ENCODE results near the gene MAB21L4. TPM values are rescaled to one million over a fixed set of nuclear protein-coding genes. Genes with fewer than 3 reads are reported as not detected.

The MAB21L4 gene
- total RNA-seq, 1 donor from 2014 or later, result not detected

DNA sequence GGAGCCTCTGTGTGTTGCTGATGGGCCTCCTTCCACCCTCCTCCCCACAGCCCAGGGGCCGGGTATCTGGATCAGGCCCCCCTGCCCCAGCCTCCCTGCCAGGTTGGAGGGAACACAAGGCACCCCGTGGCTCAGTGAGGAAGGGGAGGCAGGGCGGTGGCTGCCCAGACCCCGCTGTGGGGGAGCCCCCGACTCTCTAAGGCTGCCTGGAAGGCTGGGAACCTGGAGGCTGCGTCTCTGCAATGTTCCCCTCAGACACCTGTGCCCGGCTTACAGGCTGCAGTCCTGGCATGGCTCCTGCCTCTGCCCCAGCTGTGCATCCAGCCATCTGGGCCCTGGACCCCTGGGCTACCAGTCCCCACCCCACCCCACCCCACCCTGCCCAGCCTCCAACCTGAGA lies 438 bp upstream of the MAB21L4 start:
- H3K36me3 ChIP-seq (ENCODE audit: control insufficient read depth in 3 of 3, insufficient read depth in 3 of 3, low read length in 3 of 3), result no peaks in the 10 kb centered on the region
- H3K4me1 ChIP-seq (ENCODE audit: control insufficient read depth in 3 of 3, insufficient read depth in 3 of 3, low read length in 3 of 3), result peaks cover 13 to 18% (median 14%) of the 10 kb centered on the region in 3 donors
- no peaks in the 10 kb centered on the region for H3K9me3 ChIP-seq (ENCODE audit: control insufficient read depth in 3 of 3, low read length in 3 of 3)
- peaks cover 0 to 3% (median 0%) of the 10 kb centered on the region in 3 donors for H3K27me3 ChIP-seq (ENCODE audit: control insufficient read depth in 3 of 3, insufficient read depth in 3 of 3, low read length in 3 of 3)
- H3K27ac ChIP-seq (ENCODE audit: low read depth, low read length), result no peak overlapping the region
- no peak overlapping the region for H3K9ac ChIP-seq (ENCODE audit: low read depth in 1 of 3, low read length in 3 of 3)
- no peak overlapping the region for H3K4me3 ChIP-seq (ENCODE audit: low read length in 3 of 3)

DNA sequence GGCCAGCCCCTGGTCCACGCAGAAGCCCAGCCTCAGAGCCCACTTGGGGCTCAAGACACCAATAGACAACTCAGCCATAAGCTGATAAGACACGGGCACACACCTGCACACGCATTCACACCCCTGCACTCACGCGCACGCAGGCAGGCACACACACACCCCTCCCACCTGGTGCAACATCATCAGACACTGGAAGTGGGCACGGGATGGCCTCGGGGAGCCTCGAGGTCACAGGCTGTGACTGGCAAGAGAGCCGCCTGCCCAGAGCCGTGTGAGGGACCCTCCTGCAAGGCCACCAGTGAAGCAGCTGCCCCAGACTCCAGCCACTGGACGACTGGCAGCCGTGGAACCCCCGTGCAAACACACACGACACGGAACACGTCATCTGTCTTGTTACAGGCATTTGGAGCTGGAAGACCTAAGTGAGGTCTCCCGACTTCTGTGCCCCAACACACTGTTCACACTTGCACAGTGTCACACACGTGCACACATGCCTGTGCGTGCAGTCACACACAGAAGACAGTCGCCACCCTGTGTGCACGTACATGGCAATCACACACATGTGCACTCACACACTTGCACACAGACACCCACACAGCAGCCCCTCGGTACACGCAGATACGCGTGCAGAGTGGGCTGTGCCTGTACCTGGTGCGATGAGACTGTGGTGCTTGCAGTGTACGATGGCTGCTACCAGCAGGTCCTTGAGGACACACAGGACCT lies 959 bp downstream of the MAB21L4 start:
- Histone ChIP-seq H3K9me3 (ENCODE audit: control insufficient read depth in 3 of 3, low read length in 3 of 3) (no peaks in the 10 kb centered on the region), H3K9ac (ENCODE audit: low read depth in 1 of 3, low read length in 3 of 3) (no peak overlapping the region), H3K27me3 (ENCODE audit: control insufficient read depth in 3 of 3, insufficient read depth in 3 of 3, low read length in 3 of 3) (peaks cover 0 to 3% (median 0%) of the 10 kb centered on the region in 3 donors), H3K4me1 (ENCODE audit: control insufficient read depth in 3 of 3, insufficient read depth in 3 of 3, low read length in 3 of 3) (peaks cover 13 to 18% (median 14%) of the 10 kb centered on the region in 3 donors), H3K4me3 (ENCODE audit: low read length in 3 of 3) (no peak overlapping the region), H3K27ac (ENCODE audit: low read depth, low read length) (no peak overlapping the region), H3K36me3 (ENCODE audit: control insufficient read depth in 3 of 3, insufficient read depth in 3 of 3, low read length in 3 of 3) (no peaks in the 10 kb centered on the region)

DNA sequence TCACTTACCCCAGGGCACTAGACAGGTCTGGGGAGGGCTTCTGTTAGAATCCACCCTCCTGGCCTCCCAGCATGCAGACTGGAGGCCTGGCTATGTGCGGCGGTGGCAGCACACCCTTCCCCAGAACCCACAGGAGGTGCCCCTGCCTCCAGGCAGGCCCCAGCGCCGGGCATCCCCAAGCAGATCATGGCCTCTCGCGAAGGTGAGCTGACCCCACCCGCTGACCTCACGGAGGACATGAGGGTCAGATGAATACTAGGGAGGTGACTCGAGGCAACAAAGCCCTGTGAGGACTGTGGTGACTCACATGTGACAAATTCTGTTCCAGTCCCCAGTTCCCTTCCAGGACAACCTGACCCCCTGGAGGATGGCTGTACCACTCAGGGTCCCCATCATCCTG lies 1.9 kb downstream of the MAB21L4 start:
- Histone ChIP-seq H3K27ac (ENCODE audit: low read depth, low read length) (no peak overlapping the region), H3K9me3 (ENCODE audit: control insufficient read depth in 3 of 3, low read length in 3 of 3) (no peaks in the 10 kb centered on the region), H3K27me3 (ENCODE audit: control insufficient read depth in 3 of 3, insufficient read depth in 3 of 3, low read length in 3 of 3) (peaks cover 0 to 3% (median 0%) of the 10 kb centered on the region in 3 donors), H3K4me1 (ENCODE audit: control insufficient read depth in 3 of 3, insufficient read depth in 3 of 3, low read length in 3 of 3) (peaks cover 10 to 14% (median 12%) of the 10 kb centered on the region in 3 donors), H3K4me3 (ENCODE audit: low read length in 3 of 3) (no peak overlapping the region), H3K36me3 (ENCODE audit: control insufficient read depth in 3 of 3, insufficient read depth in 3 of 3, low read length in 3 of 3) (no peaks in the 10 kb centered on the region), H3K9ac (ENCODE audit: low read depth in 1 of 3, low read length in 3 of 3) (no peak overlapping the region)

DNA sequence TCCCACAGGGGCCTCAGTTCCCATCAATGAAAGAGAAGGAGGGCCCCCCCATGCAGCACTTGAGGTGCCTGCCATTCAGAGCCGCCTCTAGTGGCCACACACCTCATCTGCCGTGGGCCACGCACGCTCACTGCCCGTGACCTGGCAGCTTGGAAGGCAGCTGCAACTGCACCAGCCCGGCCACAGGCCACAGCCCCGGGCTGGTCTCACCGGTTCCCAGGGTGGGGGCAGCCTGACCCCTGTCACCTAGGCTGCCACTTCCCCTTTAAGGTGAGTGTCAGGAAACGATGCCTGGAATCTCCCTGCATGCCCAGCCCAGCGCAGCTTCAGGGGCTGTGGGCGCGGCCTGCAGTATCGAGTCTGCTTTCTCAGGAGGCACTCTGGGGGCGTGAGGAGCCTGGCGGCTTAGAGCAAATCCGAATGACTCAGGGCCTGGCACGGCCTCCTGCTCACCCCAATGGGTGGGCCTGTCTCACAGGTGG lies 2.6 kb downstream of the MAB21L4 start:
- peaks cover 4 to 8% (median 8%) of the 10 kb centered on the region in 3 donors for H3K4me1 ChIP-seq (ENCODE audit: control insufficient read depth in 3 of 3, insufficient read depth in 3 of 3, low read length in 3 of 3)
- peaks cover 0 to 3% (median 0%) of the 10 kb centered on the region in 3 donors for H3K27me3 ChIP-seq (ENCODE audit: control insufficient read depth in 3 of 3, insufficient read depth in 3 of 3, low read length in 3 of 3)

DNA sequence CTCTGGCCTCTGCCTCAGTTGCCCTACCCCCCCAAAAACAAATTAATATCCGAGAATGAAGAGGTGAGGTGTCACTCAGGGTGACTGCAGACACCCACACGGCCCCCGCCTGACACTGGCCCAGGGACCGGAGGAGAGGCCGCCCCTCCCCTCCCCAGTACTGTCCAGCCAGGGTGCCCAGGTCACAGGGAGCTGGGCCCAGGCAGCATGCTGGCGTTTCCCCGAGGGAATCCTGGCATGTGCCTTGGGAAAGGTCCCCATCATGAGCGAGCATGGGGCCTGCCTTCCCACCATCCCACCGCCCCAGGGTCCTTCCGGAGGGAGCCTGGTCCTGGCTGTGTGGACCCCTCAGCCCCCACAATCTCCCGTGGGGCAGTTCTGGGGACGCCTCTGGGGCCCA lies 3.0 kb downstream of the MAB21L4 start:
- Histone ChIP-seq H3K27ac (ENCODE audit: low read depth, low read length) (no peak overlapping the region), H3K36me3 (ENCODE audit: control insufficient read depth in 3 of 3, insufficient read depth in 3 of 3, low read length in 3 of 3) (no peaks in the 10 kb centered on the region), H3K4me3 (ENCODE audit: low read length in 3 of 3) (no peak overlapping the region), H3K9me3 (ENCODE audit: control insufficient read depth in 3 of 3, low read length in 3 of 3) (no peaks in the 10 kb centered on the region), H3K27me3 (ENCODE audit: control insufficient read depth in 3 of 3, insufficient read depth in 3 of 3, low read length in 3 of 3) (peaks cover 0 to 3% (median 0%) of the 10 kb centered on the region in 3 donors), H3K9ac (ENCODE audit: low read depth in 1 of 3, low read length in 3 of 3) (no peak overlapping the region), H3K4me1 (ENCODE audit: control insufficient read depth in 3 of 3, insufficient read depth in 3 of 3, low read length in 3 of 3) (peaks cover under 1 to 6% (median 3%) of the 10 kb centered on the region in 3 donors)

More for the DNA sequence above, 2.6 kb downstream of the MAB21L4 start:
- H3K4me3 ChIP-seq (ENCODE audit: low read length in 3 of 3), result no peak overlapping the region
- no peaks in the 10 kb centered on the region for H3K9me3 ChIP-seq (ENCODE audit: control insufficient read depth in 3 of 3, low read length in 3 of 3)
- no peak overlapping the region for H3K27ac ChIP-seq (ENCODE audit: low read depth, low read length)
- no peak overlapping the region for H3K9ac ChIP-seq (ENCODE audit: low read depth in 1 of 3, low read length in 3 of 3)
- H3K36me3 ChIP-seq (ENCODE audit: control insufficient read depth in 3 of 3, insufficient read depth in 3 of 3, low read length in 3 of 3), result no peaks in the 10 kb centered on the region

DNA sequence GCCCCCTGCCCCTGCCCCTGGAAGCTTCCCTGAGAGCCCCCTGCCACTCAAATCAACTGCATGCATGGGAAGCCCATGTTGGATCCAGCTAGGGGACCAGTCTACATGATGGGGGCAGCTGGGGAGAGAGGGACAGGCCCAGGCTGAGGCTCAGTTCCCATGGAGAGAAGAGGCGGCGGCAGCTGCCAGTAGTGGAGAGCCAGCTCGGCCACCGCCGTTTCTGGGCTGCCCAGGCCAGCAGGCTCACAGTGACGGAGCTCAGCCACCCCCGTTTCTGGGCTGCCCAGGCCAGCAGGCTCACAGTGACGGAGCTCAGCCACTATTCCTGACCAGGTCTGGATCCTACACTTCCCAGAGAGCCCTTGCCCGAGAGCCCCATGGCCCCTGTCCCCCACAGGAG lies 3.6 kb downstream of the MAB21L4 start:
- Histone ChIP-seq H3K27me3 (ENCODE audit: control insufficient read depth in 3 of 3, insufficient read depth in 3 of 3, low read length in 3 of 3) (peaks cover 0 to 3% (median 0%) of the 10 kb centered on the region in 3 donors), H3K9me3 (ENCODE audit: control insufficient read depth in 3 of 3, low read length in 3 of 3) (no peaks in the 10 kb centered on the region), H3K27ac (ENCODE audit: low read depth, low read length) (no peak overlapping the region), H3K9ac (ENCODE audit: low read depth in 1 of 3, low read length in 3 of 3) (no peak overlapping the region), H3K4me1 (ENCODE audit: control insufficient read depth in 3 of 3, insufficient read depth in 3 of 3, low read length in 3 of 3) (peaks cover 0 to 3% (median 0%) of the 10 kb centered on the region in 3 donors), H3K36me3 (ENCODE audit: control insufficient read depth in 3 of 3, insufficient read depth in 3 of 3, low read length in 3 of 3) (no peaks in the 10 kb centered on the region), H3K4me3 (ENCODE audit: low read length in 3 of 3) (no peak overlapping the region)

DNA sequence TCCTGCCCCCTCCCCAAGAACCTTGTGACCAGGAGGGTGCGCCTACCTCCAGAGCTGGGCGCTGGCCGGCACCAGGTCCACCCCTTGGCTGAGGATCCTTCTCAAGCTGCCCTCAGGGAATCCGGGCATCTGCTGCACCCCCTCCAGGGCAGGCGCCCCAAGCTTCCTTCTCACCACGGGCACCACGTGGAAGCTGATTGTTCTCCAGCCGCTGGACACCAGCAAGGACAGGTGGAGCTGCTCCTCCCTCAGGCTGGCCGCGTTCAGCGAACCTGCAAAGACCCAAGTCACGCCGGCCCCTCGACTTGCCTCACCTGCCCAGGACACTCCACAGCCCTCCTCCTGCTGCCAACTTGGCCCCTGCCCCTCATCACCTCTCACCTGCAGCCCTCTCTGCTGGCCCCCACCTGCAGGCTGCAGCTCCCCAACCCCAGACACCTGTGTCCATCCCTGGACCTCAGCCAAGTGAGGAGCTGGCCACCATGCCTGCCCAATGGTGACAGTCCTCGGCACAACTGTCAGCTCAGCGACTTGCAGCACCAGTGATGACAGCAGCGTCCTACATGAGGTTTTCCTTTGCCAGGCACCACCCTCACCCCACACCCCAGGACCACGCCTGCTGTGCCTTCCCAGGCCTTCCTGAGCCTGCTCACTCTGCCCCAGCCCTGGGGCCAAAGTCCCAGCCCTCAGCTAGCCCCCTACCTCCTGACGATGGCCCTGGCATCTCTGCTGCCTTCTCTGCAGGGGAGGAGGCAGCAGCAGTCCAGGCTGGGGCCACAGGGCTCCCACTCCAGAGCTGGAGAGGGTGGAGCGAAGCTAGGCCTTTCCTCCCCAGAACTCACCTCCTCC lies 4.2 kb downstream of the MAB21L4 start:
- Histone ChIP-seq H3K9me3 (ENCODE audit: control insufficient read depth in 3 of 3, low read length in 3 of 3) (no peaks in the 10 kb centered on the region), H3K36me3 (ENCODE audit: control insufficient read depth in 3 of 3, insufficient read depth in 3 of 3, low read length in 3 of 3) (no peaks in the 10 kb centered on the region), H3K4me1 (ENCODE audit: control insufficient read depth in 3 of 3, insufficient read depth in 3 of 3, low read length in 3 of 3) (no peaks in the 10 kb centered on the region), H3K27ac (ENCODE audit: low read depth, low read length) (no peak overlapping the region), H3K4me3 (ENCODE audit: low read length in 3 of 3) (no peak overlapping the region), H3K27me3 (ENCODE audit: control insufficient read depth in 3 of 3, insufficient read depth in 3 of 3, low read length in 3 of 3) (peaks cover 0 to 3% (median 0%) of the 10 kb centered on the region in 3 donors), H3K9ac (ENCODE audit: low read depth in 1 of 3, low read length in 3 of 3) (no peak overlapping the region)

DNA sequence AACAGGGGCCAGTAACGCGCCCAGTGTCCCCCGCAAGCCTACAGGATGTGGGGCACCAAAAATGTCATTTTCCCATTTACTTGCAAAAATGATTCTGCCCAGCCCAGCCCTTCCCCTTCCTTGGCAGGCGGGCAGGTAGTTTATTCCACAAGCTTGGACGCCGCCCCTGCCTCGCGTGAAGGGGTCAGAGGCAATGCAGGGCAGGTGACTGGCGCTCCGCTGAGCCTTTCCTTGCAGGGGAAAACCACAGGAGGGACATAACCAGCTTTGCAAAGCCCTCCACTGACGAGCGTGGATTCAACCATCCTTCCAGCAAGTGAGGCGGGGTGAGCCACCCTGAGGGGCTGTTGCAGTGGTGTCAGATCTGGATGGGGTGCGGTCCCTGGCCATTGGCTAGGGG lies 5.3 kb downstream of the MAB21L4 start:
- Histone ChIP-seq H3K27ac (ENCODE audit: low read depth, low read length) (no peak overlapping the region), H3K27me3 (ENCODE audit: control insufficient read depth in 3 of 3, insufficient read depth in 3 of 3, low read length in 3 of 3) (peaks cover 0 to 3% (median 0%) of the 10 kb centered on the region in 3 donors), H3K36me3 (ENCODE audit: control insufficient read depth in 3 of 3, insufficient read depth in 3 of 3, low read length in 3 of 3) (no peaks in the 10 kb centered on the region), H3K9ac (ENCODE audit: low read depth in 1 of 3, low read length in 3 of 3) (no peak overlapping the region), H3K4me3 (ENCODE audit: low read length in 3 of 3) (no peak overlapping the region), H3K9me3 (ENCODE audit: control insufficient read depth in 3 of 3, low read length in 3 of 3) (no peaks in the 10 kb centered on the region), H3K4me1 (ENCODE audit: control insufficient read depth in 3 of 3, insufficient read depth in 3 of 3, low read length in 3 of 3) (no peaks in the 10 kb centered on the region)

DNA sequence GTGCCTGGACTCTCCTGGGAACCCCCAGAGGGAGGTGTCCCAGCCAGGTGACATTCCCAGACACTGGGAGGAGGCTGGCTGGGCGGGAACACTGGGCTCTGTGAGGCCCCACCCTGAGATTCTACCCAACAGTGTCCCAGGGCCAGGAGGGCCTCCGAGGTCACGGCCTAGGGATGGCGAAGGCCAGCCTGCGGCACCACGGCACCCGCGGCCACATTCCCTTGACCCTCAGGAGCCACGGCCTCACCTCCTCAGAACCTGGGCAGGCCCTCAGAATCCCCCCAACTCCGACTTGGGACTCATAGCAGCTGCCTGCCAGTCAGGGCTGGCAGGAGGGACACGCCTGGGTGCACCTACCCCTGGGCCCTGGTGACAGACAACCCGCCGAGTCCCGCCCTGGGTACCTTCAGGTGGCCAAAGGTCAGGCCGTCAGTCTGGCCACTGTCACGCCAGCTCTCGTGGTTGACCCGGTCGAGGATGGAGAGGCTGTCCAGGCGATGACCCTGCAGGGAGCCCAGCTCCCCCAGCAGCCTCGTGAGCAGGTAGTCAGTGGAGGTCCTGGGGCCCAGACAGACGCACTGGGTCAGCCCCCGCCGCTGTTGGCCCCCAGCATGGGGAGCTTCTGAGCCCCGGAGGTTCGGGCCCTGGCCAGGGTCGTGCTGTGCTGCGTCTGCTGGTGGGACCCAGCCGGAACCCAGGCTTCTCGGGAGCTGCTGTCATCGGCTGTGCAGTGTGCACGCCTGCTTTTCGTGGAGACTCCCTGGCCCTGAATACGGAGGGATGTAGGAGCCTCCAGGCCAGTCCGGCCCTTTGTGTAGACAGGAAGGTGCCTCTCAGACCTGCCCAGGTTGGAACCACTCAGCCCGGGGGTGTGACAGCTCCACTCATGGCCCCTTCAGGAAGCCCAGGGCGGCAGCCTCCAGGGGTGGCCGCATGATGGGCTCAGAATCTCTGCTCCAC lies 6.1 kb downstream of the MAB21L4 start:
- Histone ChIP-seq H3K27ac (ENCODE audit: low read depth, low read length) (no peak overlapping the region), H3K36me3 (ENCODE audit: control insufficient read depth in 3 of 3, insufficient read depth in 3 of 3, low read length in 3 of 3) (no peaks in the 10 kb centered on the region), H3K4me3 (ENCODE audit: low read length in 3 of 3) (no peak overlapping the region), H3K9ac (ENCODE audit: low read depth in 1 of 3, low read length in 3 of 3) (no peak overlapping the region), H3K9me3 (ENCODE audit: control insufficient read depth in 3 of 3, low read length in 3 of 3) (no peaks in the 10 kb centered on the region), H3K27me3 (ENCODE audit: control insufficient read depth in 3 of 3, insufficient read depth in 3 of 3, low read length in 3 of 3) (peaks cover 0 to 3% (median 0%) of the 10 kb centered on the region in 3 donors), H3K4me1 (ENCODE audit: control insufficient read depth in 3 of 3, insufficient read depth in 3 of 3, low read length in 3 of 3) (no peaks in the 10 kb centered on the region)
